MM.1S (cell line): ENCODE measurements around the gene SYK.
"Not testable (repeated sequence)": the region's sequence is repeated elsewhere in the genome, so short reads cannot be mapped to it uniquely, and the experiment has no call there.

Source experiments
- CTCF ChIP-seq: fragments of 300-600 bp; sonication (generic); IDR thresholded peaks from 2 replicates; pipeline ENCODE4 v1.5.1; 2016; ENCODE audit warnings: antibody characterized with exemption, low read length, mixed read lengths
- EZH2 ChIP-seq: fragments of 300-600 bp; sonication (generic); optimal IDR thresholded peaks from 2 replicates; pipeline ENCODE3; 2017; ENCODE audit warnings: low read depth, mild to moderate bottlenecking, antibody characterized with exemption, low read length, mixed read lengths
- EZH2phosphoT487 ChIP-seq: fragments of 300-600 bp; sonication (generic); IDR thresholded peaks from 2 replicates; pipeline ENCODE4 v1.6.1; 2018; ENCODE audit warnings: antibody characterized with exemption, low read length

DNA sequence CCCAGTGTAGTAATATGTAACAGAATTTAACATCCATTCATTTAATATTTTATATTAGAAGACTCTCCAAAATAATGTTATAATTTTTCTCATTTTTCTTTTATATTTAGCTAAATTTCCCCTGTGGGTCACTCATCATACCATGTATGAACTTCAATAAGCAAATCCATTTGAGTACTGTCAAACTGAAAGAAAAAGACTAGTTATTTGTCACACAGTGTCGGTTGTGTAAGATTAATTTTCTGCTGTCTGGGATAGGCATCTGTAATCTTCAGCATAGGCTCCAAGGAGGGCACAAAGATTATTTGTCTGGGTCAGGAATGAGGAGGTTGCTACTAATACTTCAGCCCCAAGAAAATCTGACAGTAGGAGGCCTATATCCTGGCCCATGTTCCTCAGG, 13.1 kb upstream of the SYK start:
- not testable (repeated sequence) for TF ChIP-seq CTCF, EZH2, EZH2phosphoT487
